Globus pallidus (tissue), 1 donor: ENCODE measurements around the gene MT1HL1.
"Not testable (repeated sequence)": the region's sequence is repeated elsewhere in the genome, so short reads cannot be mapped to it uniquely, and the experiment has no call there.

Experiments used
- DNase-seq: peaks from one replicate; pipeline ENCODE4 v3.0.0-alpha.2; 2015; ENCODE audit warnings: low spot score

Gene MT1HL1

DNA sequence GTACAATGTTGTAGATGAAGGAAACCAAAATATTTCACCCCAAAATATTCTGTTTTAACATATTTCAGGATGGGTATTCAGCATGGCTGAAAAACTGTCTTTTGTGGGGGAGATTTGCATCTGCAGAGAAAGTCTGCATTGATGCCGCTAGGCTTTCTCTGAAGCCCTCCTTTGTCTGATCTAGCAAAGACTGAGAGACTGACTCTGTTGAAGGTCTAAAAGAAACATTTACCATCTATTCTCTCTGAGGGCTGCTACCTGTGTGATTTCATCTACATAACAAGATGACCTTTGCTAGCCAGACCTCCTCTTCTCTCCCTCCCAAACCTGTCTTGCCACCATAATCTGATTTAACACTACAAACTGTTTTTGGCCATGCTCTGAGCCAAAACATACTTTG is 12.4 kb upstream of the MT1HL1 start:
- DNase-seq = no peak

- no peak for DNase-seq
Measured at GRCh38 chr1:237013608-237014007, 9.4 kb upstream of the MT1HL1 start.

GRCh38 chr1:237012788-237013383 is 8.6 kb upstream of the MT1HL1 start:
- no peak for DNase-seq

DNA sequence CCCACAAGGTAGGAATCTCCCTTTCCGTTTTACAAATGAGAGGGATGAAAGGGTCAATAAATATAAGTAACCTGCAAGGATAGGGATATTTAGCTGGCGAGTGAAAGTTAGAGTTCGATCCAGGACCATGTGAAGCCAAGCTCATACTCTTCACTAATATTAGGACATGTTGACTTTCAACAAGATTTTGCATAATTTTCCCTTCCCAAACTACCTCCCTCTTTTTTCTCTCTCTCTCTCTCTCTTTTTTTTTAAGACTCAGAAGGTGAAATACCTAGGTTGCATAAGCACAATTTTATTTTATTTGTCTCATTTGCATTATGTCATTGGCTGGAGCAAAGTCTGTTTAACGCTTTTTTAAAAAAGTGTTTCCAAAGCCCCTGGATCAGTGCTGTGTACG is 8.1 kb upstream of the MT1HL1 start:
- no peak for DNase-seq

DNA sequence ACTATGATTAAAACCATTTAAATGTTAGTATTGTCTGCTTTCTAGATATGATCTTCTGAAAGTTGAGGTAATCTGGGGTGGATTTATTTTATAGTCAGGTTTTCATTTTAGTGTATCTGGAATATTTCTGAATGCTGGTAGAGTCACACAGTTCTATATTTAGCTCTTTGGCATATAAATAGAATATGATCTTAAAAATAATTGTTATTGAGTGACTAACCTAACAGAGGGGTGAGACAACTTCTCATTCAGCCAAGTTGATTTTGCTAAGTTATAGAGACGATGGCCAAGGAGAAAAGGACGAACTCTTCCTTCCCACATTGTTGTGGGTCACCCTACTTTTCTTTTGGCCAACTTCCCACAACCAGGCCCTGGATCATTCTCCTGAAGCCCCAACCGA is 7.2 kb upstream of the MT1HL1 start:
- DNase-seq = no peak

DNA sequence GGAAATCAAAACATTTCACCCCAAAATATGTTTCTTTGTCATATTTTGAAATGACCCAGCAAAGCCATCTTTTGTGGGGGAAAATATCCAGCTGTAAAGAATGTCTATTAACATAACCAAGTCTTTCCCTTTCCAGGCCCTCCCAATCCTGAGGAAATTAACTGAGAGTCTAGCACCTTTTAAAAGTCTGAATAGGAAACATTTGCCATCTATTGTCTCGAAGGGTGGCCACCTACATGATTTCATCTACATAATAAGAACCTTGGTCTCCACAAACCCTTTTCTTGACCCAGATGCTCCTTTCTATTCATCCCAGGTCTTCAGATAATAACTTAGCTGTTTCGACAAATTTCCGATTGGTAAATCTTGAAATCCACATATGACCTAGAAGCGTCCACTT is 5.4 kb upstream of the MT1HL1 start:
- no peak for DNase-seq

DNA sequence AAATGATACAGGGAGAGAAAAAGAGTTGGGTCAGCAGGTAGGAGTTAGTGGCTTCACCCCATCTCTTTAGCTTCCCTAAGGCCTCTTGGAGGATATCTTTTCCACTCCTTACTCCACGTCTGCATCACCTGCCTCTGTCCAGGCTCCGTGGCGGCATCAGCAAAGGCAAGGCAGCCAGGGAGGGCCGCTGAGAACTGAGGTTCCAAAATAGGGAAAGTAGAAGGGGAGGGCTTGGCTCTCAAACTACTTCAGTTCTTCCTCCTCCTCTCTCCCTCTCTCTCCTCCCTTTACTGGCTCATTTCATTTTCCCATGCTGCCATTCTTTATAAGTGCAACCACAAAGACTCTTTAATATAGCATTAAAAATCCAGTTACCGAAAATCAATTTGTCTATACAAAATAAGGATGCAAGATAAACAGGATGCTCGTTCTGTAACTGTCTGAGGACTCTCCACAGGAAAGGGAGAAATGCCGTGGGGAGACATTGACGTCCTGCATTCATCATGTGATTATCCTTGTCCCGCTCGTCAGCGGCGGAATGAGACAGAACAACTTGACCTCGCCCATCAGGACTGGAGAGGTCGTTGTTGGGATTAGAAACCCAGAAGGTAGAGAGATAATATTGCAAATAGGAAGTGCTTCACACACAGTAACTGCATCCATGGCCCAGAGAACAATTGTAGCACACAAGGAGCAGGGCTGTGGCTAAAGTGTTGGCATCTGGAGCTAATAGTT is 3.1 kb upstream of the MT1HL1 start:
- DNase-seq = no peak

- no peak for DNase-seq
Measured at GRCh38 chr1:237005674-237006073, 1.4 kb upstream of the MT1HL1 start.

GRCh38 chr1:237003516-237003915 is 725 bp downstream of the MT1HL1 start:
- DNase-seq = no peak

DNA sequence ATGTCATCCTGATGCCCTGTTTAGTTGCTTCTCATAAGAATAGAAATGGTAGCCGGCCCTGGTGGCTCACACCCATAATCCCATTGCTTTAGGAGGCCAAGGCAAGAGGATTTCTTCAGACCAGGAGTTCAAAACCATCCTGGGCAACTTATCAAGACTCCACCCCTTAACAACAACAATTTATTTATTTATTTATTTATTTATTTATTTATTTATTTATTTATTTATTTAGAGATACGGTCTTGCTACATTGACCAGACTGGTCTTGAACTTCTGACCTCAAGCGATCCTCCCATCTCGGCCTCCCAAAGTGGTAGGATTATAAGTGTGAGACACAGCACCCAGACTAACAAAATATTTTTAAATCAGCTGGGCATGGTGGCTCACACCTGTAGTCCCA is 4.0 kb downstream of the MT1HL1 start:
- no peak for DNase-seq

DNA sequence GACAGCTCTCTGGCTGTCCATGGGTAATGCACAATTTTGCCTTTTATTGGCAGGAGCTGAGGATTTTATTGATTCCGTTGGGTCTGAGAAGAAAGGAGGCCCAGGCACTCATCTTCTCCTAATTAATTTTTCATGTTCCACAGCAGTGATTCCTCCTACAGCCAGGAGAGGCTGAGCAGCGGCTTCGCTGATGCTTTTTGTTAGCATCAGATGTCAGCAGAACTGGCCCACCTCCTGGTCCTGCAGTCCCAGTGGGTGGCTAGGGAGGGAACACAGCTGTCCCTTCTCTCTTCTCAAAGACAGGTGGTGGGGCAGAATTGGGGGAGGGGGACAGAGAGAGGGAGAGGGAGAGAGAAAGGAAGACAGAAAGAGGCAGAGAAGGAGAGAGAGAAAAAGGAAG is 5.7 kb downstream of the MT1HL1 start:
- DNase-seq = no peak

GRCh38 chr1:236997882-236998281 is 6.4 kb downstream of the MT1HL1 start:
- DNase-seq = no peak

DNA sequence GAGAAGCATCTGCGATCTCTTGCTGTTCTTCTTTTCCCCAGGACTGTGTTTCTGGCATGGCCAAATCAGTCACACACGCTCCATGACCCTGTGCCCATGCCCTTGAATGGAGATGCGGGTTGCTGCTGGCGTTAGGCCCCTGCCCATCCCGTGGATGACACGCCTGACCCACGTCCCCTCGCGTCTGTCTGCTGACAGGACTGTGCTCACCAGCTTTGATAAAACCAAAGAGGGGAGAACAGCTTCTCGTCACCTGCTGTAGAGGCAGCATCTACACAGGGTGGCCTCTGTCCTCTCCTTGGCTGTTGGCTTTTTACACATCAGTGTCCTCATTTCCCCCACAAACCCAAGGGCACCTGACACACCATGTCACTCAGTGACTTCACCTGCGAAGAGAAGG is 6.9 kb downstream of the MT1HL1 start:
- no peak for DNase-seq

- DNase-seq = no peak
Measured at GRCh38 chr1:236994450-236994849, 9.8 kb downstream of the MT1HL1 start.

GRCh38 chr1:236992449-236992848 is 11.8 kb downstream of the MT1HL1 start:
- no peak for DNase-seq

DNA sequence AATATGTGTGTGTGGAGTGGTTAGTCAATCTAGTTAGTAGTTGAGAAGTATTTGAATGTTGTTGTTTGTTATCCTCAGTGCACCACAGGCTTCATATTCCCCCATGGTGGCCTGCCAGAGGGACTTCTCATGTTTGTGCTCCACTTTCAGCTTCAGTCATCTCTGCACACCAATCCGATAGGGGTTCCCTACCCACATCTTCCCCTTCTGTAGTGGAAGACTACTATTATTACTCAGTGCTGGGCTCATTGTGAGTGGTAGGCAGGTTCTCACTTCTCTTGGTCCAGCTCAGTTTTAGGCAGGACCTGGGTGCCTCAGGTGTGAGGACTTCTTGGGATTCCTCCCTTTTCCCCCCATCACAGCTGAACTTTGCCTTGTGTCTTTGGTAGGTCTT is 14.2 kb downstream of the MT1HL1 start:
- DNase-seq = no peak

- DNase-seq = no peak
Measured at GRCh38 chr1:236989290-236990051, 14.8 kb downstream of the MT1HL1 start.

- DNase-seq = no peak
Measured at GRCh38 chr1:236983818-236984217, 20.4 kb downstream of the MT1HL1 start.

DNA sequence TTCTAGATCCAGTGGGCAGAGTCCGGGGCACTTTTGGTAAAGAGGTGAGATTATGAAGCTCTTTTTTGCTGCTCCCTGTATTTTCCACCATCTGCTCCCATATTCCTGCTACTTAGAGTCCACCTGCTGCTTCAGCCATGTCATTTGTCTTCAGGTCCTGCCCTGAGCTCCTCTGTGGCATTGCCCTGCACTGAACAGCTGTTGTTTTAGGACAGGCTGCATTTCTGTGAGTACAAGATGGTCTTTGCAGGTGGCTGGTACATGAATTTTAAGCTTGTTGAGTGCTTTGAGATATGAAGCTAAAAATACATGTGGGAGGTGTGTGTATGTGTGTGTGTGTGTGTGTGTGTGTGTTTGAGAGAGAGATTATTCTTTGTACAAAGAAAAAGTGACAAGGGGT is 21.9 kb downstream of the MT1HL1 start:
- DNase-seq = no peak

DNA sequence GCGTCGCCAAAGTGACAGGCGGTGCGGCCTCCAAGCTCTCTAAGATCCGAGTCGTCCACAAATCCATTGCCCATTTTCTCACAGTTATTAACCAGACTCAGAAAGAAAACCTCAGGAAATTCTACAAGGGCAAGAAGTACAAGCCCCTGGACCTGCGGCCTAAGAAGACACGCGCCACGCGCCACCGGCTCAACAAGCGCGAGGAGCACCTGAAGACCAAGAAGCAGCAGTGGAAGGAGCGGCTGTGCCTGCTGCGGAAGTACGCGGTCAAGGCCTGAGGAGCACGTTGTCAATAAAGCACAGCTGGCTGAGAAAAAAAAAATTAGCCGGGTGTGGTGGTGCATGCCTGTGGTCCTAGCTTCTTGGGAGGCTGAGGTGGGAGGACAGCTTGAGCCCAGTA is 22.8 kb downstream of the MT1HL1 start:
- not testable (repeated sequence) for DNase-seq

DNA sequence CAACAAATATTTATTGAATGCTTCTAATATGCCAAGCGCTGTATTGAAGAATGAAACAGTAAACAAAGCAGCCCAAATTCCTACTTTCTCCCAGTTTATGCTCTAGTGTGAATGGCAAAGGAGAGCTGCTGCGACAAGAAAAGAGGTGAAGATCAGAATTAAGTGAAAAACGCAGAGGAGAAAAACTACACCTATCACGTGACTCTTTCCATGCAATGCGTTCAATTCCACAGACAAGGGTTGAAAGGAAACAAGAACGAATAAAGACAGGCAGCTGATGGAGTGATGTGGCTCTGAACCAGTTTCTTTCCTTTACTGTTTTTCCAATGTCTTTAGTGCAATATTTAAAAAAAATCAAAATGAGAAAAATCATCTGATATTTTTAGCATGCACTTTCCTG is 23.6 kb downstream of the MT1HL1 start:
- DNase-seq = no peak

GRCh38 chr1:236979149-236979900 is 24.9 kb downstream of the MT1HL1 start:
- no peak for DNase-seq

- DNase-seq = no peak
Measured at GRCh38 chr1:236978740-236979139, 25.5 kb downstream of the MT1HL1 start.
